ENCODE measurements around the gene ATXN2L.
"Not testable (repeated sequence)": the region's sequence is repeated elsewhere in the genome, so short reads cannot be mapped to it uniquely, and the experiment has no call there.

The ATXN2L gene, protein sequence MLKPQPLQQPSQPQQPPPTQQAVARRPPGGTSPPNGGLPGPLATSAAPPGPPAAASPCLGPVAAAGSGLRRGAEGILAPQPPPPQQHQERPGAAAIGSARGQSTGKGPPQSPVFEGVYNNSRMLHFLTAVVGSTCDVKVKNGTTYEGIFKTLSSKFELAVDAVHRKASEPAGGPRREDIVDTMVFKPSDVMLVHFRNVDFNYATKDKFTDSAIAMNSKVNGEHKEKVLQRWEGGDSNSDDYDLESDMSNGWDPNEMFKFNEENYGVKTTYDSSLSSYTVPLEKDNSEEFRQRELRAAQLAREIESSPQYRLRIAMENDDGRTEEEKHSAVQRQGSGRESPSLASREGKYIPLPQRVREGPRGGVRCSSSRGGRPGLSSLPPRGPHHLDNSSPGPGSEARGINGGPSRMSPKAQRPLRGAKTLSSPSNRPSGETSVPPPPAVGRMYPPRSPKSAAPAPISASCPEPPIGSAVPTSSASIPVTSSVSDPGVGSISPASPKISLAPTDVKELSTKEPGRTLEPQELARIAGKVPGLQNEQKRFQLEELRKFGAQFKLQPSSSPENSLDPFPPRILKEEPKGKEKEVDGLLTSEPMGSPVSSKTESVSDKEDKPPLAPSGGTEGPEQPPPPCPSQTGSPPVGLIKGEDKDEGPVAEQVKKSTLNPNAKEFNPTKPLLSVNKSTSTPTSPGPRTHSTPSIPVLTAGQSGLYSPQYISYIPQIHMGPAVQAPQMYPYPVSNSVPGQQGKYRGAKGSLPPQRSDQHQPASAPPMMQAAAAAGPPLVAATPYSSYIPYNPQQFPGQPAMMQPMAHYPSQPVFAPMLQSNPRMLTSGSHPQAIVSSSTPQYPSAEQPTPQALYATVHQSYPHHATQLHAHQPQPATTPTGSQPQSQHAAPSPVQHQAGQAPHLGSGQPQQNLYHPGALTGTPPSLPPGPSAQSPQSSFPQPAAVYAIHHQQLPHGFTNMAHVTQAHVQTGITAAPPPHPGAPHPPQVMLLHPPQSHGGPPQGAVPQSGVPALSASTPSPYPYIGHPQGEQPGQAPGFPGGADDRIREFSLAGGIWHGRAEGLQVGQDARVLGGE

DNA sequence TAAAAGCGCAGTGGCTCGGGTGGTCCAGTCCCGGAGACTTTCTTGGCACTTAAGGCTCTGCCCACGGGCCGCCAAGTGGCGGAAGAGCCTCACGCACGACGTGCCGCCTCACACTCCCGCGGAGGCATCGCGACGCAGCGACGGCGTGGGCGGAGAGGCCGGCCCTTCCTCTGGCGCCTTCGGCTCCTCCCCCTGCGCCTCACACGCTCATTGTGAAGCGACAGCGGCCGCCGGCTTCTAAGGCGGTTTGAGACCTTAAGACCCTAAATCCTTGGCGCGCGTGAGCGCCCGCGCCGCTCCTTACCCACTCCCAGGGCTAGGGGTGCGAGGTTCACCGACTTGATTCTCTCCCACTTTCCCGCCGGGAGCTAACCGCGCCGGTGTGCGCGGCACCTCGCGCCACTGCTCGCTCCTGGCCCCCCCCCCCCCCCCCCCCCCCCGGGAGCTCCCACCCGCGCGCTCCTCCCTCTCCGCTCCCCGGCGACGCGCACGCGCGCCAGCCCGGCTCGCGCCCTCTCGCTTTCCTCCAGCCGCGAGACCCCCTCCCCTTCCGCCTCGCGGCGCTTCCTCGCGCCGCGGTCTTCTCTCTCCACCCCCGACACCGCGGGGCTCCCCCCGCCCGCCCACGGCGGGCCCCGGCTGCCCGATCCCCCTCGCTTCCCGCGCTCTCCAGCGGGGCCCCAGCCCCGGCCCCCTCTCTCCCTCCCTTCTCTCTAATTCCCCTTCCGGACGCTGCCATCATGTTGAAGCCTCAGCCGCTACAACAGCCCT, at the start of gene ATXN2L:
ATXN2L (plus strand) TSS at position 480 of the 771 bp plus-strand sequence; CDS start at position 741, 261 bp downstream.
- DNase-seq = peak; percentile 56

DNA sequence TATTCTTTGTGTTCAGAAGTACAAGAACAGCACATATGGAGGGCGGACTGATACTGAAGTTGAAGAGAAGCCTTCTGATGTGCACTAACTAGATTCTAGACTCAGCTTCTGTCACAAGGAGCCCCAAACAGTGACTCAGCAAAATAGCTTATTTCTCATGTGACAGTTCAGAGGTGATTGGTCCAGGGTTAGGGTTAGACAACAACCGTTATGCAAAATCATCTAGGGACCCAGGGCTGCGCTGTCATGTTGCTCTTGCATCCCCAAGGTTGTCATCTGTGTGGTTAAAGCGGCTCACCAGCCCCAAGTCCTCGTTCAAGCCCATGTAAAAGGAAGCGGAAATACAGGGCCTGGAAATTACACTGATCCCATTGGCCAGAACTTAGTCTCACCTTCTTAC, 41.1 kb upstream of the ATXN2L start:
- not testable (repeated sequence) for DNase-seq

DNA sequence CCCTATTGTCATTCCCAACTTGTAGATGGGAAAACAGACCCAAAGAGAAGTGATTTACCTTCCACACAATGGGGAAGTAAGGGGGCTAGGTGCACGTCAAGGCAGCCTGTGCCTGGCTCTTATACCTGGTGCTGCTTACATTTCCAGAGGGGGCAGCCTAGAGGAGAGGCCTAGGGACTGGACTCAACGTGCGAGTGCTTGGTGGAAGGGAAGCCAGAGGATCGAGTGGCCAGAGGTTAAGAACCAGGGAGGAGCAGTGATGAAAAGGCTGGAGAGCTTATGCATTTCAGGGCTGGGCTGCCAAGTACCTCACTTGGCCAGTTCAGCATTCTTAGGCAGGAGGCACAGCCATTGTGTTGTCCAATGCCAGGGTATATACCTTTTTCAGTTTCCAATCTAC, 40.4 kb upstream of the ATXN2L start:
- DNase-seq = not testable (repeated sequence)

DNA sequence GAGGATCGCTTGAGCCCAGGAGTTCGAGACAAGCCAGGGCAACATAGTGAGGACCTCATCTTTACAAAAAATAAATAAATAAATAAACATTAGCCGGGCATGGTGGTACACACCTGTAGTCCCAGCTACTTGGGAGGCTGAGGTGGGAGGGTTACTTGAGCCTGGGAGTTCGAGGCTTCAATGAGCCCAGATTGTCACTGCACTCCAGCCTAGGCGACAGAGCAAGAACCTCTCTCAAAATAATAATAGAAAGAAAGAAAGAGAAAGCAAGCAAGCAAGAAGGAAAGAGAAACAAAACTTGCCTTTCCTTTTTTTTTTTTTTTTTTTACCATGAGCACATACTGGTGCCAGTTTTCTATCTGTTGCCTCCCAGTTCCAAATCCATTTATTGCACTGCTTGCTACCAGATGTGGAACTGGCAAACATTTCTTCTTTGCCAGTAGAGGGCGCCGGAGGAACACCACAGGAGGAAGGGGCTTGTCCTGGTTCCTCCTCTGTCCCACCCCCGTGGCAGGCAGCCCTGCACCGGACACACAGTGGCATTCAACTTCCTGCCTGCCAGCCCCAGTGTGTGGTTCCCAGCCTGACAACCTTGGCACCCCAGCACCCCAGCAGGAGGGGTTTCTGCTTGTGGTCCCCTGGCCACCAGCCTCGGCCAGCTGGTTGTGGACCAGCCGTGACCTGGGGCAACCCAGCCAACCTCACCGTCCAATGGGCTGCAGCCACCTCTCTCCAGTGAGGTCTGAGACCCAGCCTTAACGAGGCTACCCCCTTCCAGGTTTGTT, 20.4 kb upstream of the ATXN2L start:
- DNase-seq = not testable (repeated sequence)

DNA sequence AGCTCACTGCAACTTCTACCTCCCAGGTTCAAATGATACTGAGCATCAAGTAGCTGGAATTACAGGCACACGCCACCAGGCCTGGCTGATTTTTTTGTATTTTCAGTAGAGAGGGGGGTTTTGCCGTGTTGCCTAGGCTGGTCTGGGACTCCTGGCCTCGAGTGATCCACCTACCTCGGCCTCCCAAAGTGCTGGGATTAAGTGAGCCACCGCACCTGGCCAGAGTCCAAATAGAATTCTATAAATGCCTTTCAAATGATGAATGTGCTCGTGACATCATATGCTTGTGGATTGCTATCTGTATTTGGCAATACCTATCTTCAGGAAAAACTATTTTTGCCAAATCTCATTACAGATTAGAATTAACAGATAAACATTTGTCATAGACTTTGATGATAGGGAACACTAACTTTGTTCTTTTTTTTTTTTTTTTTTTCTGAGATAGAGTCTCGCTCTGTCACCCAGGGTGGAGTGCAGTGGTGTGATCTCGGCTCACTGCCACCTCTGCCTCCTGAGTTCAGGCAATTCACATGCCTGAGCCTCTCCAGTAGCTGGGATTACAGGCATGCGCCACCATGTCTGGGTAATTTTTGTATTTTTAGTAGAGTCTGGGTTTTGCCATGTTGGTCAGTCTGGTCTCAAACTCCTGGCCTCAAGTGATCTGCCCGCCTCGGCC, 15.2 kb upstream of the ATXN2L start:
- not testable (repeated sequence) for DNase-seq

DNA sequence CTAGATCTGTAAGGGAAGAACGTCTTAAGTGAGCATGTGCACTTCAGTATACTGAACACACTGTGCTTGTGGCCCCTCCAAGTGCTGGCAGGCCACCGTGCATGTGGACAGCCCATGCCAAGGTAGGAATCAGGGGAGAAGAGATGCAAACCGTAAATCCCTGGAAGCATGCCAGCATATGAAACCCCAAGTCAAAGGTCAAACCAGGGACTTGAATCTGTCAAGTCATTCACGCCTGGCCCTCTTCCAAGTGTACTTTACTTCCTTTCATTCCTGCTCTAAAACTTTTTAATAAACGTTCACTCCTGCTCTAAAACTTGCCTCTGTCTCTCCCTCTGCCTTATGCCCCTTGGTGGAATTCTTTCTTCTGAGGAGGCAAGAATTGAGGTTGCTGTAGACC, 2.8 kb upstream of the ATXN2L start:
- no peak for DNase-seq

DNA sequence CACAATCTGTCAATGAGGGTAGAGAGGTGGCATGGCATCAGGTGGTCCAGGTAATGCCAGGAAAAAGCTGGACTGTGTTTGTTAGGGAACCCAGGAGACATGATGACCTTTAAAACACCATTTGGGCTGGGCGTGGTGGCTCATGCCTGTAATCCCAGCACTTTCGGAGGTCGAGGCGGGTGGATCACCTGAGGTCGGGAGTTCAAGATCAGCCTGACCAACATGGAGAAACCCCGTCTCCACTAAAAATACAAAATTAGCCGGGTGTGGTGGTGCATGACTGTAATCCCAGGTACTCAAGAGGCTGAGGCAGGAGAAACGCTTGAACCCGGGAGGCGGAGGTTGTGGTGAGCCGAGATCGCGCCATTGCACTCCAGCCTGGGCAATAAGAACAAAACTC, 2.3 kb upstream of the ATXN2L start:
- not testable (repeated sequence) for DNase-seq

DNA sequence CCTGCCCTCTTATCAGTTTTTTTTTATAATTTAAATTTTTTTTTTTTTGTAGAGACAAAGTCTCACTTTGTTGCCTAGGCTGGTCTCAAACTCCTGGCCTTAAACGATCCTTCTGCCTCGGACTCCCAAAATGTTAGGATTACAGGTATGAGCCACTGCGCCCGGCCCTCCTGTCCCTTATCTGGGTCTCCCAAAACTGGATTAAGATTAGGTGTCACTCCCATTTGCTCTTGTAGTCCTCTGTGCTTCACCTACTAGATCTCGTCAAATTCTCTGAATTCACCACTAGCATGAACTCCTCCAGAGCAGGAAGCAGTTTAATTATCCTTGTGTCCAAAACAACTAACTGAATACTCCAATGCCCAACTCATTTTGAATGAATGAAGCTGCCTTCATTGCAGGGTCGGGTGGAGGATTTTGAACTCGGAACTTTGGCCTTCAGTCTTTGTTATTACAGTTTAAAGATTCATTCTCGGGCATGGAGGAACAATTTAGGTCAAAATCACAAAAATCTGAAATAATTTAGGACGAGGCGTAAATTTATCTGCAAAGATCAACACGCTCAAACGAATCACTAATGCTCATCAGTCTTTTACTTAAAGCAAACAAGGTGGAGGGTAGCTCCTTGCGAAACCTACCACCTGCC, 802 bp upstream of the ATXN2L start:
- no peak for DNase-seq

DNA sequence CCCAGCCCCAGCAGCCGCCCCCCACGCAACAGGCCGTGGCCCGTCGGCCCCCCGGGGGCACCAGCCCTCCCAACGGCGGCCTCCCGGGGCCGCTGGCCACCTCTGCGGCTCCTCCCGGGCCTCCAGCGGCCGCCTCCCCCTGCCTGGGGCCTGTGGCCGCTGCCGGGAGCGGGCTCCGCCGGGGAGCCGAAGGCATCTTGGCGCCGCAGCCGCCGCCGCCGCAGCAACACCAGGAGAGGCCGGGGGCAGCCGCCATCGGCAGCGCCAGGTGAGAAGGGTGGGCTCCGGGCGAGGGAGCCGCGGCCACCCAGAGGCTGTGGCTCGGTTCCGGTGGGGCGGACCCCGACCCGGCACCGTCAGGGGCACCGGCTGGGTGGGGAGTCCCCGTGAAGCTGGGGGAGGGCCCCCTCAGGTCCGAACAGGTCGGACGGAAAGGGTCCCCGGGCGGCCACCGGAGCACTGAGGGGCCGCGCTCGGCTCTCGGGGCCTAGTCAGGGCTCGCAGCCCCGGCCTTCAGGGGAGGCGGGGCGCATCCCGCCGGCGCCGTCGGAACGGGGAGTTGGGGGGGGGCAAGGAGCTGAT, 583 bp downstream of the ATXN2L start:
- DNase-seq = no peak

DNA sequence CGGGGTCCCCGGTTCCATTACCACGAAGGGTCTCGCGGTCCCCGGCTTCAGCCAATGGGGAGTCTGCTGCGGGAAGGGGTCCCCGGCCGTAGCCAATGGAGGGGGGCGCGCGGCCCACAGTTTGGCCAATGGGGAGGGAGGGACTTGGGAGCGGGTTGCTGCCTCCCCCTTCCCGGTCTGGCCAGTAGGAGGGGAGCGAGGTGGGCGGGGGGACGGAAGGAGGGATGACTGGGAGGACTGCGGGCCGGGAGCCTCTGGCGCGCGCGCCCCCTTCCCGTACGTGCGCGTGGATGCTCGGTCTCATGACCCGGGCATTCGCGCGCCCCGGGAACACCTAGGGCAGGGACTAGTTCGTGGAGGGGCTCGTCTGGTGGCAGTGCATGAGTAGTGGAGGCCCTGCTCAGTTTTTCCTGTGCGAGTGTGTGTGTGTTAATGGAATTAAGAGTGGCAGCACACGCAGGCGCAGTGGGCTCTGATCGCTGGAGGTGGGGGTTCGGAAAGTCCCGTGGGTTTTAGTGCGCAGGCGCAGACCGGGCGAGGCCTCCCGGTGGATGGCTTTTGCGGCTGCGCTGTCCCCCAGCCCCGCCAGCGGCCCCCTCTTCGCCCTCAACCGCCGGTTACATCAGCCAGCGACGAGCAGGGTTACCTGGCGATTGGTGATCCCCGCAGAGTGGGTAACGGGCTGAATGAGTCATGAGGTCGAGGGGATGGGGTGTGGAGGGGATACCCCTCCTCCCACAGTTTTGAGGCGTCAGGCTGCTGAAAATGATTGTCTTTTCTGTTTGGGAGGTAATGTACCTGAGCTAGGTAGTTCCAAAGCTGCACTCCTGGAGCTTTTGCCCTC, 1.3 kb downstream of the ATXN2L start:
- peak; percentile 89 for DNase-seq

DNA sequence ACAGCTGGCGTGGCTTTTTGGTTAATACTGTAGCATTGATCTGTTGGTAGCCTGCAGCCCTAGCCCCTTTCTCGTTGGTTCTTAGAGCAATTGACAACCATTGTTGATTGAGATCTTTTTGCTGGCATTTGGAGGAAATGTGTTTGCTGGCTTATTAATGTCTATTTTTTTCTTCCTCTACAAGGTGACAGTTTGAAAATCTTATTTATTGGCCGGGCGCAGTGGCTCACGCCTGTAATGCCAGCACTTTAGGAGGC, 1.8 kb downstream of the ATXN2L start:
- DNase-seq = no peak

DNA sequence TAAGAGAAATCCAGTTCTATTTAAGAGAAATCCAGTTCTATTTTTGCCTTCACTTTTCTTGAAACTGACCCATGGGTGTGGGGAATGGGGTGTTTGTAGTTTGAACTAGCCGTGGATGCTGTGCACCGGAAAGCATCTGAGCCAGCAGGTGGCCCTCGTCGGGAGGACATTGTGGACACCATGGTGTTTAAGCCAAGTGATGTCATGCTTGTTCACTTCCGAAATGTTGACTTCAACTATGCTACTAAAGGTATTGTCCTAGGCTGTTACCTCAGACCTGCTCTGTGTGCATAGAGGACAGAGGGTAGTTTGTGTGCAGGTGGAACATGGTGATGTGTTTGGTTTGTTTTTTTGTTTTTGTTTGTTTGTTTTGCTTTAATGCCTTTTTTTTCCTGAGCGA, 3.3 kb downstream of the ATXN2L start:
- DNase-seq = no peak

DNA sequence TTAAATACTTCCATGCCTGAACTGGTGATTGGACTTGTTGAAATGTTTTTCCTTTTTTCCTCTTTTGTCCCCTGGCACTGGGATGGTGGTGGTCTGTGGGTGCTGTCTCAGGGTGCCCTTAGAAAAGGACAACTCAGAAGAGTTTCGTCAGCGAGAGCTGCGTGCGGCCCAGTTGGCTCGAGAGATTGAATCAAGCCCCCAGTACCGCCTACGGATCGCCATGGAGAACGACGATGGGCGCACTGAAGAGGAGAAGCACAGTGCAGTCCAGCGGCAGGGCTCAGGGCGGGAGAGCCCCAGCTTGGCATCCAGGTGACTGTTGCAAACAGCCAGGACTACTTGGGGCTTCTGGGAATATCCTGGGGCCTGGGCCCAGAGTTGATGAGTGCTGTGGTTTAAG, 6.9 kb downstream of the ATXN2L start:
- DNase-seq = no peak

DNA sequence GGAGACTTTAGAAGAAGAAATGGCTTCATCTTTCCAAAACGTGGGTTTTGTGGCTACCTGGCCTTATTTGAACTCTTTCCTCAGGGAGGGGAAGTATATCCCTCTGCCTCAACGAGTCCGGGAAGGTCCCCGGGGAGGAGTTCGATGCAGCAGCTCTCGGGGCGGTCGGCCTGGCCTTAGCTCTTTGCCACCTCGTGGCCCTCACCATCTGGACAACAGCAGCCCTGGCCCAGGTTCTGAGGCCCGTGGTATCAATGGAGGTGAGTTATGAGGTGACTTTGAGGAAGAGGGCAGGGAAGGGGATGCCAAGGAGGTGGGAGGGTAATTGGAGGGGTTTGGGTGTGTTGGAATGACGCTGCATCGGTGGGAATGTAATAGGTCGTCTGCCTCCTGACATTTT, 7.7 kb downstream of the ATXN2L start:
- DNase-seq = no peak

DNA sequence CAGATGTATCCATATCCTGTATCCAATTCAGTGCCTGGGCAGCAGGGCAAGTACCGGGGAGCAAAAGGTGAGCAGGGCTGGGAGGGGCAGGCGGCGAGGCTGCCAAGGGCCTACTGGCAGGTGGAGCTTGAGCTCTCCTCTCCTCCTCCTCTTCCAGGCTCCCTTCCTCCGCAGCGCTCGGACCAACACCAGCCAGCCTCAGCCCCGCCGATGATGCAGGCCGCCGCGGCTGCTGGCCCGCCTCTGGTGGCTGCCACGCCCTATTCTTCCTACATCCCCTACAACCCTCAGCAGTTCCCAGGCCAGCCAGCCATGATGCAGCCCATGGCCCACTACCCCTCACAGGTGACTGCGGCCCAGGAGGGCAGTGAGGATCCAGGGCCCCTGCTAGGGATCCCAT, 11.6 kb downstream of the ATXN2L start:
- no peak for DNase-seq

DNA sequence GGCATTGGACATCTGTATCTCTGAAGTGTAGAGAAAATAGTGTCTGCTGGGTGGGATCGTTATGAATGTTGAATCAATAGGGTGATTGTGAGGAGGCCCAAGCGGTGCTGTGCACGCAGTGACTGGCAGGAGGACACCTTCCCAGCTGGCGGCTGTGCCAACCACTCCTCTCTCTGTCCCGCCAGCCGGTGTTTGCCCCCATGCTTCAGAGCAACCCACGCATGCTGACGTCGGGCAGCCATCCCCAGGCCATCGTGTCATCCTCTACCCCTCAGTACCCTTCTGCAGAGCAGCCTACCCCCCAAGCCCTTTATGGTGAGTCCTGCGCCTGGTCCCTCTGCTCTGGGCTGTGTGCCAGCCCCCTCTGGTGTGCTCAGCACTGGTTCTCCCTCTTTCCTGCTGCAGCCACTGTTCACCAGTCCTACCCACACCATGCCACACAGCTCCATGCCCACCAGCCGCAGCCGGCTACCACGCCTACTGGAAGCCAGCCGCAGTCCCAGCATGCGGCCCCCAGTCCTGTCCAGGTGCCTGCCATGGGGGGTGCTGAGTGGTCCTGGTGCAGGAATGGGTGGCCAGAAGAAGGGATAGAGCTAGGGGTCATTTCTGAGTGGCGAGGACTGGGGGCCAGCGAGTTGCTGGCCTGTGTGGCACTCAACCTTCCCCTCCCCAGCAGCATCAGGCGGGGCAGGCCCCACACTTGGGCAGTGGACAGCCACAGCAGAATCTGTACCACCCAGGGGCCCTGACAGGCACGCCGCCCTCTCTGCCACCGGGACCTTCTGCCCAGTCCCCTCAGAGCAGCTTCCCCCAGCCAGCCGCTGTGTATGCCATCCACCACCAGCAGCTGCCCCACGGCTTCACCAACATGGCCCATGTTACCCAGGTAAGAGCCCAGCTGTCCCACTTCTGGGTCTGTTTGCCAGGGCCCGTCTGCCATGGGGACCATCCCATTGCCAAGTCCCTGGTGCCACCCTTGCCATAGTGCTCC, 12.4 kb downstream of the ATXN2L start:
- DNase-seq = no peak

DNA sequence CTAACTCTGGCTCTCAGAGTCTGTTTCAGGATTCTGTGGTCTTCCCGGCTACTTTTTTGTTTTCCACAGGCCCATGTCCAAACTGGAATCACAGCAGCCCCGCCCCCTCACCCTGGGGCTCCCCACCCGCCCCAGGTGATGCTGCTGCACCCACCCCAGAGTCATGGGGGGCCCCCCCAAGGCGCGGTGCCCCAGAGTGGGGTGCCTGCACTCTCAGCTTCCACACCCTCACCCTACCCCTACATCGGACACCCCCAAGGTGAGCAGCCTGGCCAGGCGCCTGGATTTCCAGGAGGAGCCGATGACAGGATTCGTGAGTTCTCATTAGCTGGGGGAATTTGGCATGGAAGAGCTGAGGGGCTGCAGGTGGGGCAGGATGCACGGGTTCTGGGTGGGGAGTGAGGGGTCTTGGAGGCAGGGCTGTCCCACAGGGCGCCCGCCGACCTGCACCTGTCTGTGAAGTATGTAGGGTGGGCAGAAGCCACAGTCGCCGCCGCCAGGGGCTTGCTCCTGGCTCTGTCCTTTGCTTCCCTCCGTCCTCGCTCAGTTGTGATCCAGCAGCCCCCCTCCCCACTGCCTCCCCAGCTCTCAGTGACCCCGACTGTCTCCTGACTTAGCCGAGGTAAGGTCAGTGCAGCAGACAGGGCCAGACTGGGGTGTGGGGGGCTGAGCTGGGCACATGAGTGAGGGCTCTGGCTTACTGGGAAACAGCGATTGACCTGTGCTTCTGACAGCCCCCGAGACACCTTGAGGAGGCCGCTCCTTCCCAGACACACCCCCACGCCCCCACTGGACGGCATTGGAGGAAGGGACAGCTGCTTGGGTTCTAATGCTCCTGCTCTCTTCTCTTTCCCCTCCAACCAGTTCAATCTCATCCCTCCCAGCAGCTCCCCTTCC, 13.3 kb downstream of the ATXN2L start:
- DNase-seq = no peak

DNA sequence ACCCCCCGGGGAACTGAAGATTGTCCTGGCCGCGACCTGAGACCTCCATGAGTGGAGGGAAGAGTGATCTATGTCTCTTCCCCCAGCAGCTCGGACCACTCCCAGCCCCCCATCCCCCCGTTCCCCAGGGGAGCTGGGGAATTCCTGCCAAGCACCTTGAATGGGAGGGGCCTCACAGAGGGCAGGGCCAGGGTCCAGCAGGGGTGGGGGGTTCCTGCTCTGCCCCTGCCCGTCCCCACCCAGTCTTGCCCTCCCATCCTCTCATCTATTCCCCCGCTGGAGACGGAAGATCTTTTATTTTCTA, 13.9 kb downstream of the ATXN2L start:
- no peak for DNase-seq

Data from NCI-H1436 treated with DMSO at 0.1 percent for 48 hours (cell line).